Activated B cell treated with CpG ODN at 0.5 μM for 24 hours (primary cell): ENCODE data around the gene SYNPR. TPM values are rescaled to one million over a fixed set of nuclear protein-coding genes. Genes with fewer than 3 reads are reported as not detected.

Source experiments
- ATAC-seq: fragments of 200-7000 bp; cut with Tn5 transposase; one replicate; pipeline ENCODE4 v1.10.0; 2021; ENCODE audit warnings: low read depth, mild to moderate bottlenecking, moderate library complexity
- CTCF ChIA-PET: fragments of 350-600 bp; sonication (Branson Sonifier 250); formaldehyde crosslinking; loops from one replicate; lab custom pipeline; 2021; ENCODE audit warnings: antibody characterized with exemption; lab: Charles Lee
- POLR2A ChIA-PET: fragments of 350-600 bp; sonication (Branson Sonifier 250); formaldehyde crosslinking; loops from one replicate; lab custom pipeline; 2021; ENCODE audit warnings: antibody characterized with exemption; lab: Charles Lee
- DNase-seq: peaks from one replicate; pipeline ENCODE4 v3.0.0; 2022
- H3K27ac Mint-ChIP-seq: one replicate; pipeline ENCODE4 v1.8.0; 2020; ENCODE audit warnings: mixed read lengths
- H3K27me3 Mint-ChIP-seq: one replicate; pipeline ENCODE4 v1.8.0; 2021; ENCODE audit warnings: mixed read lengths
- H3K36me3 Mint-ChIP-seq: one replicate; pipeline ENCODE4 v1.8.0; 2021; ENCODE audit warnings: low read depth, mixed read lengths
- H3K4me1 Mint-ChIP-seq: one replicate; pipeline ENCODE4 v1.8.0; 2021; ENCODE audit warnings: mixed read lengths
- H3K4me3 Mint-ChIP-seq: one replicate; pipeline ENCODE4 v1.8.0; 2020; ENCODE audit warnings: mild to moderate bottlenecking, mixed read lengths
- H3K9me3 Mint-ChIP-seq: one replicate; pipeline ENCODE4 v1.8.0; 2020; ENCODE audit warnings: mixed read lengths
- intact Hi-C: fragments of 100-400 bp; cut with micrococcal nuclease; formaldehyde crosslinking; loops from one replicate; pipeline ENCODE4 v1.15.1; 2024
- total RNA-seq: library from RNA; stranded (reverse); gene quantifications from 2 replicates; pipeline ENCODE4 v1.2.3, GENCODE V29; 2022
- TF ChIP-seq, protein P1 (sequence below): fragments of 200-600 bp; IDR thresholded peaks from one replicate; pipeline ENCODE4 v1.8.0; 2022; ENCODE audit warnings: antibody characterized with exemption, mild to moderate bottlenecking

The SYNPR gene
- total RNA-seq, 1 donor from 2014 or later = not detected

DNA sequence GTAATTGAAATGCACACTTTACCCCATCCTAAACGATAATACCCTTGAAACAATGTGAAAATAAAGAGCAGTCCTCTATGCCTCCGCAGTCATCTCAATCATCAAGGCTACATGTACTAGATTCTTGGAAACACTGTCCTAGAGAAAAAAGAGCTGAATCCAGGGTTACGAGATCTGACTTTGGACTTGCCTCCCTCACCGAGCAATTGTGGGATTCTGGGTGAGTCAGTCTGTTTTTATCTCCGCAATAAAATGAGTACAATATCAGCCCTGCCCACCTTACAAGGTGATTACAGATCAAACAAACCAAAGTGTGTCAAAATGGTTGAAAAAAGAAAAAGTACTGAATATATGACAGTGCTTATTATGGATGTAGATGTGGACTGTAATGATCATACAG, 222.1 kb downstream of the SYNPR start:
- TF ChIP-seq, protein P1, sequence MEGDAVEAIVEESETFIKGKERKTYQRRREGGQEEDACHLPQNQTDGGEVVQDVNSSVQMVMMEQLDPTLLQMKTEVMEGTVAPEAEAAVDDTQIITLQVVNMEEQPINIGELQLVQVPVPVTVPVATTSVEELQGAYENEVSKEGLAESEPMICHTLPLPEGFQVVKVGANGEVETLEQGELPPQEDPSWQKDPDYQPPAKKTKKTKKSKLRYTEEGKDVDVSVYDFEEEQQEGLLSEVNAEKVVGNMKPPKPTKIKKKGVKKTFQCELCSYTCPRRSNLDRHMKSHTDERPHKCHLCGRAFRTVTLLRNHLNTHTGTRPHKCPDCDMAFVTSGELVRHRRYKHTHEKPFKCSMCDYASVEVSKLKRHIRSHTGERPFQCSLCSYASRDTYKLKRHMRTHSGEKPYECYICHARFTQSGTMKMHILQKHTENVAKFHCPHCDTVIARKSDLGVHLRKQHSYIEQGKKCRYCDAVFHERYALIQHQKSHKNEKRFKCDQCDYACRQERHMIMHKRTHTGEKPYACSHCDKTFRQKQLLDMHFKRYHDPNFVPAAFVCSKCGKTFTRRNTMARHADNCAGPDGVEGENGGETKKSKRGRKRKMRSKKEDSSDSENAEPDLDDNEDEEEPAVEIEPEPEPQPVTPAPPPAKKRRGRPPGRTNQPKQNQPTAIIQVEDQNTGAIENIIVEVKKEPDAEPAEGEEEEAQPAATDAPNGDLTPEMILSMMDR = no peak
- Mint-ChIP-seq H3K4me3 (no peak overlapping the region), H3K4me1 (no peaks in the 10 kb centered on the region), H3K36me3 (no peaks in the 10 kb centered on the region), H3K27ac (no peak overlapping the region), H3K27me3 (no peaks in the 10 kb centered on the region), H3K9me3 (no peaks in the 10 kb centered on the region)
- intact Hi-C loops = no loop called here
- POLR2A ChIA-PET = no interaction called here
- CTCF ChIA-PET = no interaction called here
- no peak for ATAC-seq
- DNase-seq = no peak

DNA sequence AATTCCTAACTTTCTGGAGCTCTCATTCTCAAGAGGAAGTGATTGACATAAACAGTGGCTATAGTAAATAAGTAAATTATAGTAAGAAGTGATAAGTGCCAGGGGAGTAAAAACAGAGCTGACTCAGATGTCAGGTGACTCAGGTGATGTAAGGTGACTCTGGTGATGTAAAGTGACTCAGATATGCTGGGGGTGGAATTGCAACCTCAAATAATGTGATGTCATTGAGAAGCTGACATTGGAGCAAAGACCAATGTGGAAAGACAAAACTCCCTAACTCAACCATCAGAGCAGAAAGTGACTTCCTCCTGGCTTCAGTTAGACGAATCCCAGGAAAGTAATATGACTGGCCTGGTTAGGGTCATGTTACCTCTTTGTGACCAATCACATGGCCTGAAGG, 230.2 kb downstream of the SYNPR start:
- ChIA-PET POLR2A (no interaction called here), CTCF (no interaction called here)
- no peak overlapping the region for H3K27ac Mint-ChIP-seq
- DNase-seq (no peak), ATAC-seq (no peak)
- H3K27me3 Mint-ChIP-seq = no peaks in the 10 kb centered on the region
- no peaks in the 10 kb centered on the region for H3K4me1 Mint-ChIP-seq
- intact Hi-C loops = no loop called here
- TF ChIP-seq, protein P1 = no peak
- H3K4me3 Mint-ChIP-seq = no peak overlapping the region
- H3K9me3 Mint-ChIP-seq = peaks cover 3% of the 10 kb centered on the region
- no peaks in the 10 kb centered on the region for H3K36me3 Mint-ChIP-seq

DNA sequence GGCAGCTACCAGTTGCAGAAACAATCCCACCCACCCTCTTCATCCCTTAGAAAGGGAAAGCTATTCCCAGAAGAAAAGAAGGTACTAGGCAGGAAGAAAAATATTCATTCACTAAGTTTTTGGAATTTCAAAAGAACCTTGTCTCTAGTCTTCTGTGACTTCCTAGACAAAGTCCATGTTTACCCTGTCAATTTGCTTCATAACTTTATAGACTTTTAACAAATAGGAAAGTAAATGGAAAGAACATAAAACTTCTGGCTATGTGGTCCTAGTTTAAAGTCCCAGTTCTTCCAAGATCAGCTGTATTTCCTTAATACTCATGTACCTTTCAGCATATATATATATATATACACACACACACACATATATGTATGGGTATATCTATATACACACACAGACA, 230.7 kb downstream of the SYNPR start:
- DNase-seq (no peak), ATAC-seq (no peak)
- intact Hi-C loops = no loop called here
- Mint-ChIP-seq H3K4me3 (no peak overlapping the region), H3K27me3 (no peaks in the 10 kb centered on the region), H3K36me3 (no peaks in the 10 kb centered on the region), H3K27ac (no peak overlapping the region), H3K9me3 (peaks cover 3% of the 10 kb centered on the region), H3K4me1 (no peaks in the 10 kb centered on the region)
- CTCF ChIA-PET = no interaction called here
- TF ChIP-seq, protein P1 = no peak
- POLR2A ChIA-PET = no interaction called here

DNA sequence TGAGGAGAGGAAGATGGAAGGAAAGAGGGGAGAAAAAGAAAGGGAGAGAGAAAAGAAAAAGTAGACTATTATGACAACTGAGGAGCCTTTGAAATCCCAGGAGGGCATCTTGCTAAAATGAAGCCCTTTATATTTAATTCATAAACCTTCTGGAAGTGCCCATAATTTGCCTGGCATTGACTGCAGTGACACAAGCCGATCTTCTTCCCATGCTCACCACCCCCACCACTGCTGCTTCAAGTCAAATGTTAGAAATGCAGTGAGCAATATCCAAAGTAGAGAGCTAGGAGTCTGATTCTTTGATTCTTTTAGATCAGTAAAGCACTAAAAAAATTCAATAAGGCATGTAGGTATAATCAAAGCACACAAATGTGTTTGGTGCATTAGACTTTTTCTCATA, 235.7 kb downstream of the SYNPR start:
- no peaks in the 10 kb centered on the region for H3K36me3 Mint-ChIP-seq
- no peaks in the 10 kb centered on the region for H3K4me1 Mint-ChIP-seq
- ChIA-PET POLR2A (no interaction called here), CTCF (no interaction called here)
- TF ChIP-seq, protein P1 = no peak
- H3K27ac Mint-ChIP-seq = no peak overlapping the region
- no peak for ATAC-seq
- intact Hi-C loops = no loop called here
- H3K27me3 Mint-ChIP-seq = no peaks in the 10 kb centered on the region
- no peaks in the 10 kb centered on the region for H3K9me3 Mint-ChIP-seq
- no peak overlapping the region for H3K4me3 Mint-ChIP-seq
- no peak for DNase-seq

DNA sequence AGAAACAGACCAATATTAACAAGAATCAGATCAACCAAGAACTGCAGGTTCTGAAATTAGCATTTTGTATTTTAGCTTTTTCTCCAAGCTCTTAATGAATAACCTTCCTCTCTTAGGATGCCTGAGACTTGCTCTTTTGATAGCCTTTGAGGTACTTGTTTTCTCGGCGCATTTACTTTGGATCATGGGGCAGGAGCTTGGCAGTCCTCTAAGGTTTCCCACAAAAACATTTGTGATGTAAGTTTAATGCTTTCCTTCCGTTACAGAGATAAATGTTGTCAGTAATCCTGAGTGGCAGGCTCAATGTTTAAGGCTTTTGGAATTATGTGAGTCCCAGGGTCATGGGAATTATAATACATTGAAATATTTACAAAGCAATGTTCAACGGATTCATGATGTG, 236.6 kb downstream of the SYNPR start:
- H3K27ac Mint-ChIP-seq = no peak overlapping the region
- H3K4me3 Mint-ChIP-seq = no peak overlapping the region
- intact Hi-C loops = no loop called here
- TF ChIP-seq, protein P1 = no peak
- CTCF ChIA-PET = no interaction called here
- ATAC-seq = no peak
- H3K27me3 Mint-ChIP-seq = no peaks in the 10 kb centered on the region
- POLR2A ChIA-PET = no interaction called here
- no peaks in the 10 kb centered on the region for H3K4me1 Mint-ChIP-seq
- H3K36me3 Mint-ChIP-seq = no peaks in the 10 kb centered on the region
- DNase-seq = no peak
- no peaks in the 10 kb centered on the region for H3K9me3 Mint-ChIP-seq
